ENCODE results near the gene EID2B.

GRCh38 chr19:39525205-39525604 is 7.4 kb downstream of the EID2B start:
- TF ChIP-seq OVOL3 (tag by site-specific recombination; IDR thresholded peaks at IDR 0.05), result no peak
- no peak for TF ChIP-seq ZNF274 (IDR thresholded peaks at IDR 0.05; ENCODE audit: low read length)
- no peak for TF ChIP-seq ZNF274 (tag by site-specific recombination; IDR thresholded peaks at IDR 0.05; ENCODE audit: borderline replicate concordance)
- no peak for TF ChIP-seq ZNF596 (tag by site-specific recombination; IDR thresholded peaks at IDR 0.05)
